LHCN-M2 (cell line): ENCODE results near the gene LRP8. TPM values are rescaled to one million over a fixed set of nuclear protein-coding genes. Genes with fewer than 3 reads are reported as not detected.

Experiments
- DNase-seq: peaks from one replicate; pipeline ENCODE4 v3.0.0-alpha.2; 2012; ENCODE audit warnings: low read depth
- total RNA-seq: library from RNA; depleted of rRNA; stranded (reverse); fragments of >200 nt; gene quantifications from 2 replicates; pipeline ENCODE4 v1.2.3, GENCODE V29; 2014

LRP8 gene
- total RNA-seq, 1 experiment from 2014 or later, result 10.0 TPM

DNA sequence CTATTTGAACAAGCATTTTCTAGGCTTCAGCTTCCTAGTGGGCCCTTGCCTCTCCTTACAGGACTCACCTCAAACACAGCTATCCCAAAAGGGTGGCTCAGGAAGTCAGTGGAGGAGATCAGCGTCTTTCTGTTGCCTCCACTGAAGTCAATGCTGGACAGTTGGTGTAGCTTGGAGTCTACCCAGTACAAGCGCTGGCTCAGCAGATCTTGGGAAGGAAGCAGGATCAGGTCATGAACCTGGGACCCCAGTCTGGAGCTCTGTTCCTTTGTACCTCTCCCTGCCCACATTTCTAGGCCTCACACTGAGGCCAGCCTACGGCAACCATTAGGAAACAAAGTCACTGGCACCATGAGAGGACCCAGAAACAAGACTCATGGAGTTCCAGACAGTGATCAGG lies 65.9 kb downstream of the LRP8 start:
- DNase-seq, result no peak

- DNase-seq, result no peak
Measured at GRCh38 chr1:53260631-53261247, 67.1 kb downstream of the LRP8 start.

- no peak for DNase-seq
Measured at GRCh38 chr1:53259932-53260331, 67.9 kb downstream of the LRP8 start.

GRCh38 chr1:53258216-53258615 lies 69.7 kb downstream of the LRP8 start:
- DNase-seq, result no peak

- no peak for DNase-seq
Measured at GRCh38 chr1:53257454-53258081, 70.3 kb downstream of the LRP8 start.

DNA sequence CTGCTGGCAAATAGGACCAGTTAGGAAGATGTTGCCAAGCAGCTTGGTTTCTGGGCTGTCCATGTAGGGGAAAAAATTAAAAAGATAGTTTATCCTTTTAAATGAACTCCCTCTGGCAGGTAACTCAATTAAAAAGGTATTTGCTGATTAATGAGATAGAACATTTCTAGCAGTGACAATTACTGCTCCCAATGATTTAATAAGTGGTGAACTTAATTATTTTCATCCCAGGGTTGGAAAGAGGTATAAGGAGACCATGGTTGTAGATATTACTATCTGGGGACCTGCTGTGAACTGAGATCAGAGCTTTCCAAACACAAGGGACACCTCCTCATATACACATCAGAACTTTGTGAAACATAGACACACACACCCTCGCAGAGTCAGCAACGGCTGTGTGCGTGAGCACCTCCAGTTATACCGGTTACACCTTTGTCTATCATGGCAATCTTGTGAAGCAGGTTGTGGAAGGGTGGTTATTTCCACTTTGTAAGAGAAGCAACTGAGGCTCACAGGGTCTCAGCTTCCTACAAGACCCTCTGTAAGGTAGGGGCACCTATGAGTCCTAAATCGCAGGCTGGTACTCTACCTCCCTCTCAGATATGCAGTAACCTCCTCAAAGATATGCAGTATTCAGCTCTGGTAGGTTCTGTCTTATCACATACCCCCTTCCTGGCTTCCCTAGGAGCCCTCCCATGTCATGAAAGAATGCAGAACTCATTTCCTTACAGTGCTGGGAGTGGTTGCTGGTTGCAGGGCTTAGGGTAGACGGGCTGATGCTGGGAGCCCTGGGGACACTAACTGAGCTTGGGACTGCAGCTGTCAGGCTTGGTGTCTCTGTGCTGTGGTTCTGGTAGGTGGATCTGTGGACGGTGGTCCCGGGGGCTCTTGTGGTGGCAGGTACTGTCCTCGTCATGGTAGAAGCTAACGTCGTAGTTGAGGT lies 71.1 kb downstream of the LRP8 start:
- DNase-seq, result no peak

DNA sequence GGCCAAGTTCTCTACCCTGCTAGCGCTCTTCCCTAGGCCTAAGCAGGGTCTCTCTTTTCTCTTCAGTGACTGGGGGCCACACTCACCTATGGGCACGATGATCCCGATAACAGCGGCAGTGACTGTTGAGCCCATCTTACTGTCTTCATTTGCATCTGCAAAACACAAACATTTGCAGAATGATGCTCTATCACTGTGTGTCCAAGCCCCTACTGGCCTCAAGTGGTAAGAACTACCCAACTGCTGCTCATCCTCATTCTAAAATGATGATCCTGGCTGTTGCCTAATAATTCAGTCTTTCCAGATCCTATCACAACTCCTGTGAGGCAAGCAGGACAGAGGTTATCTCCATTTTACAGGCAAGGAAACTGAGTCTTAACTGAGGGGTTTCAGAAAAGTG lies 72.8 kb downstream of the LRP8 start:
- no peak for DNase-seq

DNA sequence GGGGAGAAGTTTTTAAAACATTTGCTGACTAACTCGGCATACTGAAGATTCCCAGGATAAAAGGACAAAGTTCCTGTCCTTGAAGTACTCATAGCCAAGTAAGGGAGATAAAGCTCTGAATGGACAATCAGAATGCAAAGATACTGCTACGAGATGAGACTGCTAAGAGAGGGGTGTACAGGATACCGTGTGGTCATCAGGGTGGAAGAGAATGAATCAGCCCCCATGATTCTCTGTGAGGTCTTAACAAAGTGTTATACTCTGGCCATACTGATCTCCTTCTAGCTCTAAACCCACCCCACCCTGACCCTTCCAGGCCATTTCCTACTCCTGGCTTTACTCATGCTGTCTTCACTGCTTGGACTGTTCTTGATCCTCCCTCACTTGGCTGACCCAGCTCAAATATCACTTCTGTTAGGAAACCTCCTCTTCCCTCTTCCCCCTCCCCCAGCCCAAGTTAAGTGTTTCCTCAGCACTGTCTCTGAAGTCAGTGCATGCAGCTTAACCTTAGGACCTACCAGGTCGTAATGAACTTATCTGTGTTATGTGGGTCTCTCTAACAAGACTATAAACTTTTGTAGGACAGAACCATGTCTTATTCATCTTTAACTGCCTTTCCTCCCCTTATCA lies 73.7 kb downstream of the LRP8 start:
- no peak for DNase-seq

DNA sequence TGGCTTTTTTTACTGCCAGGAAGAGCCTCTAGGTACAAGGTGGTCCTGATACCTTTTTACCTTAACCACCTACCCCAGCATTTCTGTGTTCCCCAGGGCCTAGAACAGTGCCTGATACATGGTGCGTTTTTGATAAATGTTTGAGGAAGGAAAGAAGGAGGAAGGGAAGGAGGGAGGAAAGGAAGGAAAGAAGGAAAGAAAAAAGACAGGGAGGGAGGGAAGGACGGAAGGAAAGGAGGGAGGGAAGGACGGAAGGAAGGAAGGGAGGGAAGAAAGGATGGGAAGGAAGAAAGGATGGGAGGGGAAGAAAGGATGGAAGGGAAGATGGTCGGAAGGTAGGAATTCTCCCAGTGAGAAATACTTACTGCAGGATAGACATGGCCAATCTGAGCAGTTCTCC lies 77.5 kb downstream of the LRP8 start:
- no peak for DNase-seq

DNA sequence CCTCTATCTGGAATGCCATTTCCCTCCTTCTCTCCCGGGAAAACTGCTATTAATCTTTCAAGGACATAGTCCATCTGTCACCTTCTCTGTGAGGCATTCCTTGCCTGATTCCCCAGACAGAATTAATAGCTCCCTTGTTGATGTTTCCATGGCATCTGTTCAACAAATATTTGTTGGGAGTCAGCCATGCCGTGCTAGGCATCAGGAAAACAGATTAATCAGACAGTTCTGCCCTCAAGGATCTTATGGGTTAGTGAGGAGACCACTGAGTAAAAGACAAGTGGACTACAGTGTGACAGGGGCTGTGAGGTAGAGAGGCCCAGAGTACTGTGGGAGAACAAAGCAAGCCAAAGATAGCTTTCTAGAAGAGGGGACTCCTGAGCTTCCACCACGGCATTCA lies 78.2 kb downstream of the LRP8 start:
- DNase-seq, result no peak

GRCh38 chr1:53246261-53247134 lies 81.4 kb downstream of the LRP8 start:
- no peak for DNase-seq

- no peak for DNase-seq
Measured at GRCh38 chr1:53244141-53244540, 83.7 kb downstream of the LRP8 start.

DNA sequence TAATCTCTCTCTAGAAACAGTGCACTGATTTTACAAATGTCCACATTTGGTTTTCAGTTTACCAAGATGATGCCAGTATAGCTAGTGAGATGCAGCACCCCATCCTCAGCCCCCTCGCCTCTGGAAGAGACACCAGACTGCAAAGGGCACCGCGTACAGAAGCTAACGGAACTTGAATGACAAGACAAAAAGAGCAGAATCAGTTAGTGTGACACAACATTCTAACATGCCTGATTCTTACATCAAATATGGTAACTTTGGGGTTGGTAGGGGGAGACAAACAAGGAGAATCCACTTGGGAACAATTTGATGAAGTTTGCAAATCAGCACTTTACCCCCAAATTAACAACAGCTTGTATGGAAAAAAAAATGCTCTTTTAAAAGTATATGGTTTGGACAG lies 85.5 kb downstream of the LRP8 start:
- DNase-seq, result no peak

DNA sequence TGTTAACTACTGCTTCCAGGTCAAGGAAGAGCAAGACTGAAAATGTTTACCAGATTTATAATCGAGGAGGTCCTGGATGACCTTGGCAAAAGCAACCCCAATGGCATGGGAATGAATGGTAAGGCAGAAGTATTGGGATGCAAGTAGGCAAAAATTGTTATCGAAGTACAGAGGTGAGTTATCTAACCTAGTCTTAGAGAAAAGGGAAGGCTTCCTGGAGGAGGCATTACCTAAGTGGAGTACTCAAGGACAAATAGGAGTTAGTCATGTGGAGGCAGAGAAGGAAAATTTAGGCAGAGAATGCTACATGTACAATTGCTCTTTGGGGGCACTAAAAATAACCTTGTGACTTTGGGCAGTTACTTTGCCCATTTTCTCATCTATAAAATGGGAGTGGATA lies 86.0 kb downstream of the LRP8 start:
- no peak for DNase-seq

- DNase-seq, result peak; percentile 92
Measured at GRCh38 chr1:53238197-53239155, 89.4 kb downstream of the LRP8 start, which contains the start of gene MAGOH. TSS of gene MAGOH (minus strand) at chr1:53238518. CDS start at chr1:53238448, 70 bp downstream.

GRCh38 chr1:53237638-53238037 lies 90.2 kb downstream of the LRP8 start:
- DNase-seq, result no peak

DNA sequence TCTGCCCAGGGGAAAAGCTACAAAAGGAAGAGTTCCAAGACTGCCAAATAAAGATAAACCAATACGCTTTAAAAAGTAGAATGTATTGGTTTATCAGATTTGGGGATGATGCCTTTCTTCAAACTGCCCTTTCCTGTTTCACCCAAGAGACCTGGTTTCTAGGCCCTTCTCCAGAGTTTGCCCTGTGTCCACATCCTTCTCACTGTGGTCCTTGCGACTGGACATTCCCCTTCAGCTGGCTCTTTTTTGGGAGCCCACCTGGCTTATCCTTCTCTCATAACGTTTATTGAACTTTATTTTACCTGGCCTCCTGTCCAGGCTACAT lies 106.9 kb downstream of the LRP8 start:
- no peak for DNase-seq

DNA sequence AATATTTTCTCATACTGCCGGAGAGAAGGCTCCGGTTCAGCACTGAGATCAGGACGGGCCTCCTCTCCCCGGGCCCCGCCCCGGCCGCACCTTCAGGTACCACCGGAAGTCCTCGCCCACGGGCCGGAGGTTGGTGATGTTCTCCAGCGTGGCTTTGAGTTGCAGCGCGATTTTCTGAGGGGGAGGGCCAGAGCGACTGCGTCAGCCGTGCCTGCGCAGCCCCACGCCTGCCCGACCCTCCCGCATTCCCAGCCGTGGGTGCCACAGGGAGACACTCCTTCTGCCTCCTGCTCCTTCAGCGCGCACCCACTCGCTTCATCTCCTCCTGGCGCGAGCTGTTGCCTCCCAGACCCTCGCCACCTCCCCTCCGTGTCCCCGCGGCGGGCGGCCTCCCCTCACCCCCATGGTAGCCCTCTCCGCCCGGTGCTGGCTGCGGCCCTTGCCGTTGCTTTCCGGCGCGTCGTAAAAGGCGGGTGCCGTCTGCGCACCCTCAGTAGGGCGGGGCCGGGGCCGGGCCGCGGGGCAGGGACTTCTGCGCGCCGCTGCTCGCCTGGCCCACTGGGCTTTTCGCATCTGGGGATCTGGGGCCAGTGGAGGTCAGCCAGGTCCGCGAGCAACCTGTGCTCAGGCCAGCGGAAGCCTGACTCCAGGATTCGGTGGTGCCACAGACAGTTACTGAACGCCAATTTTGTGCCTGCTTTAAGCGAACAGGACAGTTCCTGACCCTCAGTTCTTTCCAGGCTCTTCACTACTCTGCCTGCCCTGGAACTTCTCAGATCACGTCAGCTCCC lies 107.5 kb downstream of the LRP8 start, which contains the start of gene CZIB:
TSS of gene CZIB (minus strand) at position 464 of the 791 bp plus-strand sequence. CDS start at position 405, 59 bp downstream.
- peak; percentile 83 for DNase-seq

DNA sequence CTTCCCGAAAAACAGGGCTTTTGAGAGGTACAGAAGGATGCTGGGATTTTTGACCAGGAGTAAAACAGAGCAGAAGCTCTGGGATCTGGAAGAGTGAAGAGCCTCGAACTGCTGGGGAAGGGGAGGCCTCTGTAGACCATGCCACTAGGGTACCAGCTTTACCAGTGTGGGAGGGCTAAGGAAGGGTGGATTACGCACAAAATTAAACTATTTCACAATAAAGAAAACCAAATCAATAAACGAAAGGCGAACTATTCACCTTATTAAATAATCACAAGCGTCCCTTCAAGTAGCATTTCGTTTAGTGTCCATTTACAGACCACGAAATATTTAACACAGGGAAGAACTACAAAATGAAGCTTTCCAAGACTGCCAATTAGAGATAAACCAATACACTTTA lies 108.2 kb downstream of the LRP8 start:
- DNase-seq, result no peak
